ENCODE results near the gene LTBR. TPM values are rescaled to one million over a fixed set of nuclear protein-coding genes. Genes with fewer than 3 reads are reported as not detected.
A peak's percentile ranks its signal among the peaks of the same experiment; 100 is the strongest.
"Not testable (repeated sequence)": the region's sequence is repeated elsewhere in the genome, so short reads cannot be mapped to it uniquely, and the experiment has no call there.

The LTBR gene
- total RNA-seq, 2 experiments from 2014 or later = 0.38 to 0.67 TPM

DNA sequence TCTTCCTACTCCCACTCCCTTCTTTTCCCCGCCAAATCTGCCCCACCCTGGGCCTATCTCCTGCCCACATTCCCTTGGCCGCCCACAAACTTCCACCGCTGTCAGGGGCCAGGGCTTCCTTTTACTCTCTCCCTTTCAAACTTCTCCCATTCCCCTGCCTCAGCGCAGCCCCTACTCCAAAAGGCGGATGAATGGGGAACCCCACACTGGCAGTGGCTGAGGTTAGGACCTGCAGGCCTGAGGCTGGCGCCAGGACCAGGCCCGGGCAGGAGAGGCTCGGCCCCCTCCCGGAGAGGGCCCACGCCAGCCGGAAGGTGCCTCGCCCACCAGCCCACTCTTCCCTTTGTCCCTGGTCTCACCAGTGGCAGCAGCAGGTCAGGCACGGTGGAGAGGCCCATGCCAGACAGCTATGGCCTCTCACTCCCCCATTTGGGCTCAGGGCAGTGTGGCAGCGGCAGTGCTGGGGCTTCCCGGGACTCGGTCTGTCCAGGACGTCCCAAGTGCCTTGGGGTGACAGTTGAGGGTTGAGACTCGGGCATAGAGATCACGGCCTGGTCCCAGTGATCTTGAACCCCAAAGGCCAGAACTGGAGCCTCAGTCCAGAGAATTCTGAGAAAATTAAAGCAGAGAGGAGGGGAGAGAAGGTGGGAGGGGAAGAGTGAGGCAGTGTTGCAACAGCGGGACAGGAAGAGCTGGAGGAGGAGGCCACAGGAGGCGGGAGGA, 42.4 kb upstream of the LTBR start, which contains the start of gene TNFRSF1A:
TNFRSF1A (minus strand) TSS at position 660 of the 723 bp plus-strand sequence; CDS start at position 398, 262 bp downstream.
- TF ChIP-seq, protein P1, sequence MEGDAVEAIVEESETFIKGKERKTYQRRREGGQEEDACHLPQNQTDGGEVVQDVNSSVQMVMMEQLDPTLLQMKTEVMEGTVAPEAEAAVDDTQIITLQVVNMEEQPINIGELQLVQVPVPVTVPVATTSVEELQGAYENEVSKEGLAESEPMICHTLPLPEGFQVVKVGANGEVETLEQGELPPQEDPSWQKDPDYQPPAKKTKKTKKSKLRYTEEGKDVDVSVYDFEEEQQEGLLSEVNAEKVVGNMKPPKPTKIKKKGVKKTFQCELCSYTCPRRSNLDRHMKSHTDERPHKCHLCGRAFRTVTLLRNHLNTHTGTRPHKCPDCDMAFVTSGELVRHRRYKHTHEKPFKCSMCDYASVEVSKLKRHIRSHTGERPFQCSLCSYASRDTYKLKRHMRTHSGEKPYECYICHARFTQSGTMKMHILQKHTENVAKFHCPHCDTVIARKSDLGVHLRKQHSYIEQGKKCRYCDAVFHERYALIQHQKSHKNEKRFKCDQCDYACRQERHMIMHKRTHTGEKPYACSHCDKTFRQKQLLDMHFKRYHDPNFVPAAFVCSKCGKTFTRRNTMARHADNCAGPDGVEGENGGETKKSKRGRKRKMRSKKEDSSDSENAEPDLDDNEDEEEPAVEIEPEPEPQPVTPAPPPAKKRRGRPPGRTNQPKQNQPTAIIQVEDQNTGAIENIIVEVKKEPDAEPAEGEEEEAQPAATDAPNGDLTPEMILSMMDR (IDR thresholded peaks at IDR 0.05) = no peak
- Histone ChIP-seq H3K4me3 (ENCODE audit: low read length) (peak within 1 kb of the TSS; percentile 100), H3K27me3 (ENCODE audit: control insufficient read depth in 1 of 2, insufficient read depth in 2 of 2, low read length in 2 of 2) (no peaks in the 10 kb centered on the region), H3K36me3 (ENCODE audit: insufficient read depth, low read length) (no peaks in the 10 kb centered on the region), H3K9me3 (ENCODE audit: control insufficient read depth in 1 of 2, insufficient read depth in 1 of 2, low read length in 2 of 2) (no peaks in the 10 kb centered on the region), H3K27ac (ENCODE audit: low read depth in 1 of 2, low read length in 2 of 2) (peak within 1 kb of the TSS; percentile 80 to 90), H3K4me1 (ENCODE audit: insufficient read depth, low read length) (peaks cover 78% of the 10 kb centered on the region)
- DNase-seq (peak in 9 of 14 experiments; percentile 31 to 75 (median 44)), ATAC-seq (ENCODE audit: poor library complexity) (peak; percentile 54)
- POLR2A ChIA-PET = interaction anchor here (0.9 to 4.8 kb wide), 9 partner anchors 15 to 129 kb away, joined by 3 to 17 read pairs (median 4); partner anchors contain the start of gene VAMP1
- Mint-ChIP-seq H3K36me3 (ENCODE audit: low read depth) (peaks cover 7% of the 10 kb centered on the region), H3K4me3 (no peak within 1 kb of the TSS), H3K4me1 (ENCODE audit: low read depth) (peaks cover 39% of the 10 kb centered on the region), H3K27ac (no peak within 1 kb of the TSS), H3K27me3 (no peaks in the 10 kb centered on the region), H3K9me3 (no peaks in the 10 kb centered on the region)
- intact Hi-C loops (cut with DNase I, micrococcal nuclease) = loop anchor here (2.0 kb wide), 2 partner anchors 21 to 193 kb away; partner anchors contain the start of gene GAPDH (in 1 of the 2)
- CTCF ChIA-PET = interaction anchor here (1.6 kb wide), 1 partner anchor 18 kb away, joined by 8 read pairs; no protein-coding TSS in a partner anchor

DNA sequence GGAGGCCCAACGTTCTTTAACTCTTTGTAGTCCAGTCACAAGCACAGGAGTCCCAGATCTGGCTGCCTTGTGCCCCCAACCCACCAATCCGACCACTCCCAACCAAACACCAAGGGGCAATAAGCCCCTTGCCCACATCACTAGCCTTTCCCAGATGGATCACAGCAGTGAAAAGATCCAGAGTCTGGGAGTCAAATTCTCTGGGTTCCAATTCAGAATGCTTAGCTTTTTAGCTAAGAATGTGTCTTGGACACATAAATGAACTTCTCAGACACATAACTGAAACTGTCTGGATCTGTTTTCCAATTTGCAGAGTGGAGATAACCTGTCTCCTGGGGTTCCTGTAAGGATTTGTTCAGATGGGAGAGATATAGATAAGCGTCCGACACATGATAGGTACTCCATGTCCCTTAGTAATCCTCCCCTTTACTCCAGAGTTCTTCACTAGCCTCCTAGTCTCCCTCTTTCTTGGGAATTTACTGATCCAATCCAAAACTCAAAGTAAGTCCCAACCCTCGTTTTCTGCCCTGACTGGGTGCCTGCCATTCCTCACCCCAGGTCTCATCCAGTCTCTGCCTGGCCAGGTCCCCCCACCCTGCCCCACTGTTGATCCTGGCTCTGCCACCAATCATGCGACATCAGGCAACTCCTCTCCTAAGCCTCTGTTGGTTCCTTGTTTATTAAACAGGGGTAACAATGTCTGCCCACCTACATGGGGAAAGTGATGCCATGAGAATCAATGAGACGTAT, 41.6 kb upstream of the LTBR start:
- Mint-ChIP-seq H3K4me1 (ENCODE audit: low read depth) (peaks cover 47% of the 10 kb centered on the region), H3K36me3 (ENCODE audit: low read depth) (peaks cover 6% of the 10 kb centered on the region), H3K27me3 (no peaks in the 10 kb centered on the region), H3K27ac (no peak overlapping the region), H3K4me3 (no peak overlapping the region), H3K9me3 (no peaks in the 10 kb centered on the region)
- H3K4me3 ChIP-seq (ENCODE audit: low read length) = peak overlapping the region; percentile 100
- H3K36me3 ChIP-seq (ENCODE audit: insufficient read depth, low read length) = no peaks in the 10 kb centered on the region
- intact Hi-C loops (cut with DNase I, micrococcal nuclease) = loop anchor here (2.0 kb wide), 1 partner anchor 20 kb away; no protein-coding TSS in a partner anchor
- ChIA-PET CTCF (no interaction called here), POLR2A (interaction anchor here (0.9 to 4.8 kb wide), 7 partner anchors 16 to 128 kb away, joined by 3 to 17 read pairs (median 4); partner anchors contain the start of gene VAMP1)
- ATAC-seq (ENCODE audit: poor library complexity) = no peak
- peaks cover 78% of the 10 kb centered on the region for H3K4me1 ChIP-seq (ENCODE audit: insufficient read depth, low read length)
- DNase-seq = no peak
- TF ChIP-seq, protein P1 (IDR thresholded peaks at IDR 0.05) = no peak
- H3K9me3 ChIP-seq (ENCODE audit: control insufficient read depth in 1 of 2, insufficient read depth in 1 of 2, low read length in 2 of 2) = no peaks in the 10 kb centered on the region
- no peaks in the 10 kb centered on the region for H3K27me3 ChIP-seq (ENCODE audit: control insufficient read depth in 1 of 2, insufficient read depth in 2 of 2, low read length in 2 of 2)
- peak overlapping the region; percentile 80 to 90 for H3K27ac ChIP-seq (ENCODE audit: low read depth in 1 of 2, low read length in 2 of 2)

DNA sequence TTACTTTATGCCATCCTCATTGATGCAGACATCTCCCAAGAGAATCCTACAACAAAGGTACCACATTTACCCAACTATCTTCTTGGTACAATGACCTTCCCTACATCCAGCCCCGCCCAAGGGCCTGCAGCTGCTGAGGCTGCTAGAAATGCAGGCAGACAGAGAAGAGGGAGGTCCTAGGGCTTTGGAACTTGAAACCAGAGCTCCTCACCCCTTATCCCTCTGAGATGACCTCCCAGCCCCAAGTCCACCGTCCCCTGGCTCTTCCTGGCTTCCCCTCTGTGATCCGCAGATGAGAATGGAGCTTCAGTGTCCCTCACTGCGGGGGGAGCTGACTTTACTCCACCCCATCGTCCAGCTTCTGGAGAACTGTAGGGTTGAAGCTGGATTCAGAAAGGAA, 40.4 kb upstream of the LTBR start:
- Mint-ChIP-seq H3K4me3 (no peak overlapping the region), H3K9me3 (no peaks in the 10 kb centered on the region), H3K27ac (no peak overlapping the region), H3K36me3 (ENCODE audit: low read depth) (peaks cover 6% of the 10 kb centered on the region), H3K4me1 (ENCODE audit: low read depth) (peaks cover 52% of the 10 kb centered on the region), H3K27me3 (no peaks in the 10 kb centered on the region)
- Histone ChIP-seq H3K36me3 (ENCODE audit: insufficient read depth, low read length) (no peaks in the 10 kb centered on the region), H3K4me3 (ENCODE audit: low read length) (no peak overlapping the region), H3K9me3 (ENCODE audit: control insufficient read depth in 1 of 2, insufficient read depth in 1 of 2, low read length in 2 of 2) (no peaks in the 10 kb centered on the region), H3K4me1 (ENCODE audit: insufficient read depth, low read length) (peaks cover 74% of the 10 kb centered on the region), H3K27me3 (ENCODE audit: control insufficient read depth in 1 of 2, insufficient read depth in 2 of 2, low read length in 2 of 2) (no peaks in the 10 kb centered on the region), H3K27ac (ENCODE audit: low read depth in 1 of 2, low read length in 2 of 2) (no peak overlapping the region)
- DNase-seq (no peak), ATAC-seq (ENCODE audit: poor library complexity) (no peak)
- TF ChIP-seq, protein P1 (IDR thresholded peaks at IDR 0.05) = no peak
- intact Hi-C loops (cut with DNase I, micrococcal nuclease) = loop anchor here (2.0 kb wide), 1 partner anchor 19 kb away; no protein-coding TSS in a partner anchor
- ChIA-PET CTCF (no interaction called here), POLR2A (interaction anchor here (1.0 to 2.6 kb wide), 2 partner anchors 9 to 21 kb away, joined by 3 to 9 read pairs; no protein-coding TSS in a partner anchor)

DNA sequence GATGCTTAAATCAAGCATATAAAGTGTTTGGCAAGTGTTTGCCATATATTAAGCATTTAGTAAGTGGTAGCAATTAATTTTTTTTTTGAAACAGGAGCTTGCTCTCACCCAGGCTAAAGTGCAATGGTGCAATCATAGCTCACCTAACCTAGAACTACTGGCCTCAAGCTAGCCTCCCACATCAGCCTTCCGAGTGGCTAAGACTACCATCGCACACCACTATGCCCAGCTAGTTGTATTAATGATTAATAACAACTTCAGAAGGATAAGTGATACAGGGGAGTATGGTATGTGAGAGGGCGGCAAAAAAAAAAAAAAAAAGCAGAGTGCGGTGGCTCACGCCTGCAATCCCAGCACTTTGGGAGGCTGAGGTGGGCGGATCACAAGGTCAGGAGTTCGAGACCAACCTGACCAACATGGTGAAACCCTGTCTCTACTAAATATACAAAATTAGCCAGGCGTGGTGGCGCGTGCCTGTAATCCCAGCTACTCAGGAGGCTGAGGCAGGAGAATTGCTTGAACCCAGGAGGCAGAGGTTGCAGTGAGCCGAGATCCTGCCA, 39.8 kb upstream of the LTBR start:
- intact Hi-C loops (cut with DNase I, micrococcal nuclease); H3K36me3 ChIP-seq (ENCODE audit: insufficient read depth, low read length); H3K9me3 Mint-ChIP-seq; DNase-seq; H3K27me3 Mint-ChIP-seq; H3K36me3 Mint-ChIP-seq (ENCODE audit: low read depth); H3K27ac Mint-ChIP-seq; H3K27me3 ChIP-seq (ENCODE audit: control insufficient read depth in 1 of 2, insufficient read depth in 2 of 2, low read length in 2 of 2); H3K27ac ChIP-seq (ENCODE audit: low read depth in 1 of 2, low read length in 2 of 2); ATAC-seq (ENCODE audit: poor library complexity); H3K4me3 Mint-ChIP-seq; H3K4me3 ChIP-seq (ENCODE audit: low read length); H3K9me3 ChIP-seq (ENCODE audit: control insufficient read depth in 1 of 2, insufficient read depth in 1 of 2, low read length in 2 of 2): not testable (repeated sequence)
- peaks cover 56% of the 10 kb centered on the region for H3K4me1 Mint-ChIP-seq (ENCODE audit: low read depth)
- ChIA-PET CTCF (interaction anchor here (1.7 kb wide), 1 partner anchor 21 kb away, joined by 9 read pairs; no protein-coding TSS in a partner anchor), POLR2A (interaction anchor here (1.0 to 2.6 kb wide), 2 partner anchors 9 to 21 kb away, joined by 3 to 9 read pairs; no protein-coding TSS in a partner anchor)
- peaks cover 67% of the 10 kb centered on the region for H3K4me1 ChIP-seq (ENCODE audit: insufficient read depth, low read length)

All from CD4-positive, alpha-beta T cell (primary cell).